Stimulated activated CD4-positive, alpha-beta T cell treated with anti-CD3 and anti-CD28 coated beads, TNF-alpha, amount 100 ng/mL, for 4 hours (primary cell): ENCODE data around the gene CA10.

Source experiments
- DNase-seq, 3 experiments: peaks; one replicate each; pipeline ENCODE4 v3.0.0-alpha.2; 2020; ENCODE audit warnings: low read depth in 3 of 3

The CA10 gene

GRCh38 chr17:51954232-51954765 is 204.2 kb downstream of the CA10 start:
- no peak for DNase-seq

DNA sequence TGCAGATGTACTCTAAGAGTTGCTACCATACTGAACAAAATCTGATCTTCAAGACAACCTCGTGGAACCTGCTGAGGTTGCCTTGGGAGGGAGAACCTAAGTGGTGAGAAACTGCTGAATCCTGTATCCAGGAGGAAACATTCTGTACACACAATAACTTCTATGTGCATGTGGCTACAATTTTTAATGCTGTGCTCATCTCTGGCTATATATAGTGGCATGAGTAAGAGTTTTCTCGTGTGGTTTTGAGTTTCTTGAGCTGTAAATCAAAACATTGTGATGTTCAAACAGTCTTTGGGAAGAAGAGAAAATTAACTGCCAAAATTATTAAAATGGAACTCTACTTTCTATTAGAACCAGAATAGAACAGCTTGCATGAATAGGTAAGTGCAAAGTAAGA is 206.8 kb downstream of the CA10 start:
- DNase-seq = no peak

GRCh38 chr17:51948128-51948527 is 210.4 kb downstream of the CA10 start:
- no peak for DNase-seq

DNA sequence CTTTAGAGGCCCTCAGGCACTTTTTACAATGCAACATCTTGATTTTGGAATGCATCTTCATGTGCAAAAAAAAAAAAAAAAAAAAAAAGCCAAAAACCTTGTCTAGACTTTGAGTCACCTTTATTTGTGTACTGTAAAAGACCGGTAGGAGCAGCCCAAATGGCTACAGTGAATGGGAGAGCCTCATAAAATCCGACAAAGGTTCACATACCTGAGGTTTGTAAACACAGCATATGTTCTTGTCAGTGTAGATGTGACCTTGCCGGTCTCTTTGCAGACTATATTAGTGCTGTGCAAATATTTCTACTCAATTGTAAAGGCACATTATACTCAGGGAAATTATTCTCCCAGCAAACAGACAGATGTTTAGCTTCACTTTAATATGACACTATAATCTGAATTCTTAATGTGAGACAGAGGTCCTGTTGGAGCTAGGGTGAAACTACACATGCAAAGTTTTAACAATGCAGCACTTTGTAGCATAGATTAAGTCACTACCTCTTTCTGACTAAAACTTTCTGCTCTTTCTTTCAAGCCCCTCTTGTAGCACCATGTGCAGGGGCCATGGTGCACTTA is 211.3 kb downstream of the CA10 start:
- DNase-seq = no peak

GRCh38 chr17:51946311-51946710 is 212.2 kb downstream of the CA10 start:
- DNase-seq = no peak

- no peak for DNase-seq
Measured at GRCh38 chr17:51941272-51941671, 217.2 kb downstream of the CA10 start.

- DNase-seq = no peak
Measured at GRCh38 chr17:51937264-51937663, 221.2 kb downstream of the CA10 start.

- no peak for DNase-seq
Measured at GRCh38 chr17:51935477-51935876, 223.0 kb downstream of the CA10 start.

DNA sequence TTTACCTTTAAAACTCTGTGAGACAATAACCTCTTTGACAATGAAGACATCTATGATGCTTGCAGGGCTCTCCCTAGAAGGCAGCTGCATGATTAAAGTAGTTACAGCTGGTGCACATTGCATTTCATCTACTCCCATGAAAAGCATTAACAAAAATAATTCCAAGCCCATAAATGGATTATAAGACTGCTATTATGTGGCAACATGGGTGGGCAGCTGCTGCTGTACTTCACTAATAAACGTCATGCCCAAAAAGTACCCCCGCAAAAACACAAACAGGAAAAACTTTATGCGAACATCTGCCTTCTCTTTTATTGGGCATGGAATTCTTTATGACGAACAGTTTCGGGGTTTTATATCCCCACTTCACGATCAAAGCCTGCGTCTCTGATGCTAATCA is 224.9 kb downstream of the CA10 start:
- no peak for DNase-seq

DNA sequence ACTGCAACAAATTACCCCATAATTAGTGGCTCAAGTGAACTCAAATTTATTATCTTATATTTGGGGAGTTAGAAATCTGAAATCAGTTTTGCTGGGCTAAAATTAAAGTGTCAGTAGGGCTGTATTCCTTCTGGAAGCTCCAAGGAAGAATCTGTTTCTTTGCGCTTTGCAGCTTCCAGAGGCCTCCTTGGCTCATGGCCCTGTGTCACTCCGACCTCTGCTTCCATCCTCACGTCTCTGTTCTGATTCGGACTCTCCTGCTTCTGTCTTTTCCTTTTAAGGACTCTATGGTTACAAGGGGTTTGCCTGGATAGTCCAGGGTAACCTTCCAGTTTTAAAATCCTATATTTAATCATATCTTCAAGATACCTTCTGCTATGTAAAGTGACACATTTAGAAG is 232.1 kb downstream of the CA10 start:
- no peak for DNase-seq

GRCh38 chr17:51921500-51921899 is 237.0 kb downstream of the CA10 start:
- DNase-seq = no peak

DNA sequence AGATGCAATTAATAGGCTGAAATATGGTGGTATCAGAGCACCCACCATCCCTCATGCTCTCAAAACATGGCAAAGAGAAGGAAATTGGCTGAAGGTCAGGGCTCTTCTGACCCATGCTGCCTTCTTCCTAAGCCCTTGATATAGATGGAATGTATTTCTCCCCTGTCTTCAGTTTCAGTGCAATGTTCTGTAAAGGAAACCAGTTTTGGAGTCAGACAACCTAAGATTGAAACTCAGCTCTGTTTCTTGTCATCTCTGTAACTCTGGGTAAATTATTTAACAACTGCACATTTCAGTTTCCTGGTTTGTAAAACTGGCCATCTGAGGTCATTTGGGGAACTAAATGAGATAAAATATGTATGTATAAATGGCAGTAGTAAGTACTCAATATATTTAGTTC is 243.9 kb downstream of the CA10 start:
- DNase-seq = no peak

DNA sequence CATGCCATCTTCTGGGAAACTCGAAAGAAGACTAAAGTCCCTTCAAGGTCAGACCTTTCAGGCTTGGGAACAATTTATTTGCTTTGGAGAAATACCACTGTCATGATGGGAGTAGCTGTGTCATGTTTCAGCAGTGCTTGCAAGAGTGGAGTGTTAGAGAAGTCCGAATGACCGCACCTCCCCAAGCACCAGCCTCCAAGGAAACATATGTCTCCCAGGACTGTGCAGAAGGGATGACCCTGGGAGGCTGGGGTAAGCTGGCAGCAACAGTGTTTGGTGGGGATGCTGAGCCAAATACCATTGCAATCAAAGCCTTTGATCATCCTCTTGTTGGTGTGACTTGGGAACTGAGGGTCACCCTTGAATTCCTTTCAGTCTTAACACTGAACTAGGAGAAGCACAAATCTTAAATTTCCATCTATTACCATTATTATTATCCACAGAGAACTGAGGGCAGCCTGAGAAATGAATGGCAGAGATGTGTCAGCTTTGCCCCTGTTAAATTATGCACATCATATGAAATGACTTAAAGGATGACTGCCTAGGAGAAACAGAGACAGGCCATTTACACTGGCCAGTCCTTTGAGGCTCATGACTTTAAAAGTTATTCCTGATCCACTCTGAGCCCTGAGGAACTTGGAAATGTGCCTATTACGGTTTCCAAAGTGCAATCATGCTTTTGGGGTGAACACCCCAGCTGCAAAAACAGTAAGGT is 244.9 kb downstream of the CA10 start:
- DNase-seq = no peak

GRCh38 chr17:51912939-51913338 is 245.6 kb downstream of the CA10 start:
- DNase-seq = no peak

GRCh38 chr17:51911237-51911636 is 247.3 kb downstream of the CA10 start:
- DNase-seq = no peak

GRCh38 chr17:51909971-51910370 is 248.5 kb downstream of the CA10 start:
- no peak for DNase-seq

GRCh38 chr17:51908841-51909537 is 249.5 kb downstream of the CA10 start:
- no peak for DNase-seq

DNA sequence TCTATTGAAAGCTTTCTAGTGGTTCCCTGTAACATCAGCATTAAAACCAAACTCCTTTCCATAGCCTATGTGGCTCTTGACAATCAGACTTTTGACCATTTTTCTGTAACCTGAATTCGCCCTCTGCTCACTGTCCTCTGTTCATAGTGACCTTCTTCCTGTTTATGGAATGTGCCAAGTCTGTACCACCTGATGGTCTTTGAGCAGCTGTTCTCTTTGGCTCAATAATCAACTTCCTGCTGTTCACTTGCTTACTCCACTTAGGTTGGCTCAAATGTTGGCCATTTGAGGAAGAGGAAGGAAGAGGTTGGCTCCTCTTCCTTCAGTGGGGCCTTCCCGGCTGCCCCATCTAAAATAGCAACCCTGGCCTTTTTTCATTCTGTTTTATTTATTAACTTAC is 251.5 kb downstream of the CA10 start:
- DNase-seq = no peak

DNA sequence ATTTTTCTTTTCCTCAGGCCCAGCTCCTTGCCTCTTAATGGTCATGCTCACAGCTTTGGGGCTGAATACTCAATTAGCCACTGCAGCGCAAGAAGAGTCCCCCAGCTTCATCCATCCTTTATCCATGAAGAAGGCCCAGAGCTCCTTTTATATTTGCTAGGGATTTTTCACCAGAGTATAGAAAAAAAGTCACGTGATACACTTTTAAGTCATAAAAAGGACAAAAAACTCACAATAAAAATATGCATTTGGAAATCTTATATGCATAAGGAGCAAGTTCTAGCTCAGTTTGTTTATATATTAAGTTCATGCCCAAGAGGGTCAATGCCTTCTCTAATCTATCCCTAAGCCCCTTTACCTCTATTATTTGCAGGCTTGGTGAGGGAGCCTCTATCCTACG is 254.1 kb downstream of the CA10 start:
- no peak for DNase-seq

GRCh38 chr17:51901242-51901641 is 257.3 kb downstream of the CA10 start:
- DNase-seq = no peak

DNA sequence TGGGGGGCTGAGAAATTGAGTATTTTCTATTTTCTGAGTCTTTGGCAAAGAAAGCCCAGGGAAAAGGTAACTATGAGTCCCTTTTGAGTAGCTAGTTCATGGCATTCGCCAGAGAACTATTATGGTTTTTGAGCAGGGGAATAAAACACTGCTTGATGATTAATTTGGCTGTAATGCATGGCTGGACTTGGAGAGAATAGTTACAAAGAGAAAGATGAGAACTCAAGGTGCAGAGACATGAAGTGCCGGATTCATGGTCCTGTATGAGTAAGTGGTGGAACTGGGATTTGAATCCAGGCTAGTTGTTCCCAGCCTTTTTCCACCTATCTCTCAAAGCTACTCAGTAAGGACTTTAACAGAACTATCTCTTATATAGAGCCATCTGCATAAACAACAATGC is 266.6 kb downstream of the CA10 start:
- no peak for DNase-seq

DNA sequence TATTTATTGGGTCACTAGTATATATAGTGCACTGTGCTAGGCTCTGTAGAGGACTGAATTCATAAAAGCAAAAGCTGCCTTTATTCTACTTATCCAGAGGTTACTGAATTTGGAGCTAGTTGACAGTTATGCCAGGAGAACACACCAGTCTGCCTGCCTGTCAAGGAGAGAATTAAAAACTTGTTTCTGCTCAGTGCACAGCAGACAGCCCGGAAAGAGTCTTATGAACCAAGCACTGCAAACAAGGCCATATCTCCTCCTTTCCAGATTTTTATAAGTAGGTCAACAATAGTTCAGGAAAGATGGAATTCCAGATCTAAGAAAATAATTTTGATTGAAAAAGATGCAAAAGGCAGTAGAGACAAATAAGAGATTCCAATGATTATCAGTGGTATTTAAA is 267.8 kb downstream of the CA10 start:
- no peak for DNase-seq

DNA sequence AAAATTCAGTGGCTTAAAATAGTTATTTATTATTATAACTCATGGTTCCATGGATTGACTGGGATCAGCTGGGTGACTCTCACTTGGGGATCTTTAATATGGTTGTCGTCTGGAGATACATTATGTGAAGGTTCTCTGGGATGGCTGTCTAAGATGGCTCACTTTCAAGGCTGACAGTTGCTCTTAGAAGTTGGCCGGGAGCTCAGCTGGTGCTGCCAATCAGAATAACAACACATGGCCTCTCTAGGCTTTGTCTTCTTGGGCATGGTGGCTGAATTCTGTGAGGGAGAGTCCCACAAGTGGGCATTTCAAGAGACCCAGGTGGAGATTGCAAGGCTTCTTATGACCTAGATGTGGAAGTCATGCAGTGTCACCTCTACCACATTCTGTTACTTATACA is 269.7 kb downstream of the CA10 start:
- DNase-seq = no peak
